HUDEP-2 (cell line): ENCODE measurements around the gene NFKBIB.

Experiments
- DNase-seq, 76 experiments: peaks; one replicate each; lab custom pipeline; 2025; ENCODE audit not compliant: unreplicated experiment in 76 of 76; lab: John Stamatoyannopoulos, UW

NFKBIB gene

GRCh38 chr19:38901683-38902082 is 1.9 kb downstream of the NFKBIB start:
- no peak for DNase-seq

GRCh38 chr19:38904581-38905539 is 5.1 kb downstream of the NFKBIB start:
- no peak for DNase-seq

GRCh38 chr19:38905620-38906019 is 5.9 kb downstream of the NFKBIB start:
- DNase-seq, result no peak

GRCh38 chr19:38907227-38907626 is 7.5 kb downstream of the NFKBIB start:
- DNase-seq, result no peak

- no peak for DNase-seq
These were observed 7.9 kb downstream of the NFKBIB start for GRCh38 chr19:38907670-38908069.

- no peak for DNase-seq
These were observed 9.1 kb downstream of the NFKBIB start for GRCh38 chr19:38908911-38909310.

GRCh38 chr19:38910488-38910887 is 10.7 kb downstream of the NFKBIB start:
- DNase-seq, result no peak

- no peak for DNase-seq
These were observed 11.7 kb downstream of the NFKBIB start for GRCh38 chr19:38911388-38912001.

- peak in 34 of 76 experiments; percentile 10 to 79 (median 34) for DNase-seq
These were observed 13.1 kb downstream of the NFKBIB start for GRCh38 chr19:38912600-38913514.

GRCh38 chr19:38913958-38914357 is 14.2 kb downstream of the NFKBIB start:
- DNase-seq, result no peak

- DNase-seq, result no peak
These were observed 15.9 kb downstream of the NFKBIB start for GRCh38 chr19:38915329-38916321.

- DNase-seq, result no peak
These were observed 17.7 kb downstream of the NFKBIB start for GRCh38 chr19:38917516-38917915.

- peak in 20 of 76 experiments; percentile 11 to 54 (median 22) for DNase-seq
These were observed 18.2 kb downstream of the NFKBIB start for GRCh38 chr19:38917921-38918491.

- no peak for DNase-seq
These were observed 18.8 kb downstream of the NFKBIB start for GRCh38 chr19:38918526-38918925.

- no peak for DNase-seq
These were observed 20.2 kb downstream of the NFKBIB start for GRCh38 chr19:38919837-38920601.

- DNase-seq, result no peak
These were observed 21.0 kb downstream of the NFKBIB start for GRCh38 chr19:38920602-38921419.

GRCh38 chr19:38921420-38922274 is 21.9 kb downstream of the NFKBIB start:
- DNase-seq, result no peak
